M059J (cell line): Measurements from ENCODE around the gene SEPTIN10. TPM values are rescaled to one million over a fixed set of nuclear protein-coding genes. Genes with fewer than 3 reads are reported as not detected.

ENCODE experiments used
- DNase-seq: peaks from one replicate; pipeline ENCODE4 v3.0.0-alpha.2; 2012; ENCODE audit warnings: low read depth
- total RNA-seq: library from RNA; depleted of rRNA; stranded (reverse); fragments of >200 nt; shearing (Covaris generic); gene quantifications from 2 replicates; pipeline ENCODE4 v1.2.3, GENCODE V29; 2014

Gene SEPTIN10
- total RNA-seq, 1 experiment from 2014 or later, result 74.5 TPM

- no peak for DNase-seq
These were observed 90.6 kb downstream of the SEPTIN10 start for GRCh38 chr2:109523121-109523520.

DNA sequence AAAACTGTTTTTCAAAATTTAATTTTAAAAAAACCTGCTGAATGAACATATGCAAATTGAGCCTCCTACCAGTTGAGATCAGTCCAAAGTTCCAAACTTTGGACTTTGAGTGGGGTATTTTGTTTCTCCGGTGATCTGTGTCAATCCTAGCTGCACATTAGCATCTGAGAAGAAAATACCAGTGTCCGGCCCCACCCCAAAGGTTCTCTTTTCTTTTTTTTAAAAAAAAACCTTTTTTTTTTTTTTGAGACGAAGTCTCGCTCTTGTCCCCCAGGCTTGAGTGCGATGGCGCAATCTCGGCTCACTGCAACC, 91.7 kb downstream of the SEPTIN10 start:
- DNase-seq, result no peak

DNA sequence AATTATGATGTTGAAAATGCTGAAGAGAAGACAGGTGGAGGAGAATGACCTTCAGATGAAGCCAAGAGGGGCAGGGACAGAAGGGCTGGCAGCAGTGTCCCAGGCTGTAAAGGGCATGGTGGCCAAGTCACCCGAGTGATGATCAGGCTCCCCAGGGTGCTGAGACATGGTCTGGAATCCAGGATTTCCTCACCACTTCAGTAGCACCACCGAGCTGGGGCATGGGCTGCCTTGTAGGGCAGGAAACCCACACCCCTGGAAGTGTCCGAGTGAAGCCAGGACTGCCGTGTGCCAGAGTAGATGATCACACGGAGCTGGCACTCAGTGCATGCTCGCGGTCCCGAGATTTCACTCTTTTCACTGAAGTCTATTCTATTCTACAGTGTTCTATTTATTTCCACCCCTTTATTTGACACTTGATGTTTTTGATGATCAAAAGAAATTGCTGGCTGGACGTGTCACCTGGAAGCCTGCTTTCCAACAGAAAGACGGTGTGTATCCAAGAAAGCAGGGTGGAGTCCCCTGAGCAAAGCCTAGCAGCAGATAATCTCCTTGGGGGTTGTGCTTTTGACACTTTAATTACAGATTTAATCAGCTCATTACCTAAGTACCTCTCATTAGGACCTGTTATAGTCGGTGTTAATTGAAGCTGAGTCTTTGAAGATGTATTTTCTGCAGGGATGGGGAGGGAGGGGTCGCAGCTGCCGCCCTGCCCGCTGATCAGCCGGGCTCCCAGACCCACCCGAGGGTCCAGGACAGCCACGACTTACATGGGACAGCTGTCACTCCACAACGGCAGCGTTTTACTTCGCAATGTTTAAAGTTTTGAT, 92.3 kb downstream of the SEPTIN10 start:
- no peak for DNase-seq

DNA sequence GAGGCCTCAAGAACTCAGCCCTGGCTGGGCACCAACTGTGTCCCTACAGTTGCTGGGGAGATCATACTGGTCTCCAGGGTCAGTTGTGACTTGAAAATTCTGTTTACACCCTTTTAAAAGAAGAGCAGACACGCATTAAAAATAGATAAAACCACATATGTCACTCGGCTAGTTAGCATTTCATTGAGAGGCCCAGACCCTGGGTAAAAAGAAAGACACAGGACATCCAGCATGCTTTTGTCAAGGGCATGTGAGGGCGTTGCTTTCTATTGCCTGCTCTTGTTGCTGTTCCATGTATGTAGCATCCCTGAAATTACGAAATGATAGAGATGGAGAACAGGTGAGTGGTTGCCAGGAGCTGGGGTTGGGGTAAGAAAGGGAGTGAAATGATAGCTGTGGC, 94.3 kb downstream of the SEPTIN10 start:
- DNase-seq, result no peak

DNA sequence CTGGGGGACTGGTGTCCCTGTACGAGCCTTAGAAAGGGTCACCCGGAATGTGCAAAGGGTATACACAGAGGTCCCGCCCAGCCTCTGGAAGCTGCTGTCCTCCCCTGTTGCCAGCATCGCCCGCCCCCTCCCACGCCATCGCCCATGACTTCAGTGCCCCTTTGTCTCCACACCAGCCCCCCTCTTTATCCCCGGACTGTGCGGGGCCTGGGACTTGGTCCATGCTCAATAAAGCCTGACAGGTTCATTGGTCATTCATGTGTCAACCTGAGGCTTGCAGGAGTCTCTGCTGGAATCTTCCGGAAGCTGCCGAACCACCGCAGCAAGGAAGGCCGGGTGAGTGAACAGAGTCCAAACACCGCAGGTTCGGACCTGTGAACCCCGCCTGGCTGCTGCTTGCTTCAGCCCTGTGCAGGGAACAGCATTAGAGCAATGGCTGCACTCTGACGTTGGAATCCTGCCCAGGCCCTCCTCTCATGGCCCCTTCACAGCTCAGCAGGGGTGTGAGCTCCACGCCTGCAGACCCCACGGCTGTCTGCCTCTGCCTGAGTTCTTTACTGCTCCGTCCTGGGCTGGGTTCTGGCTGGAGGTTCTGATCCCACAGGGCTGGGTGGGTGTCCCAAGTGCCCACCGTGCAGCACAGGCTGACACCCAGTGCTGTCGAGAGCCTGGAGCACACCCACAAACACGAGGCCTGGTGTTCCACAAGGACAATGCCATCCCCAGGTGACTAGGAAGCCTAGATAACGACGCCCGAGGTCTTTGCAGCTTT, 96.5 kb downstream of the SEPTIN10 start:
- DNase-seq, result no peak

DNA sequence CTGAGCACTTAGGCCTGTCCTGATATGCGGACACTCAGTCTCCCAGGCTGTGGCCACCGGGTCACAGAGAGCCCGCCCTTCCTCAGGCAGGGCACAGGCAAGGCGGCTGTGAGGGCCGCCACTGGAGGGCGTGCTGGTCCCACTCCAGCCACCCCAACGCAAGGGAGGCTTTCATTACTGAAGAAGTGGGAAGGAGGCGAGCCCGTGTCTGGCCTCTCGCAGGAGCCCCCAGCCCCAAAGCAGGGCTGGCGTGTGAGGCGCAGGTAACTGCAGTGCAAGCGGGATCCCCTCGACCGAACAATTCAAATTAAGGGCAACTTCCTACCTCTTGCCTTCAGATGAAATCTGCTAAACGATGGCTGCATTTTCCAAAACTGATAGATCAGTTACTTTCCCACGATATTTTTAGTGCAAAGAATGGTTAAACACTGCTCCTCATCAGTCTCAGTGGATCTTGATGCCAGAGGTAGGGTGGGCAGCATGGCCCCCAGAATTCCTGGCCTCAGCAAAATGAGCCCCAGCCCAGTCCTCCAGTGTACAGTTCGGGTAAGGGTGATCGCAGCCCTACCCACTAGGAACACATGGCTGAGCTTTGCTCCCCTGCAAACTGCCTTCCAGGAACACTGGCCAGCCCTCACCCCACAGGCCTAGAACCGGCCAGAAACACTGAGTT, 97.2 kb downstream of the SEPTIN10 start:
- DNase-seq, result peak; percentile 64

DNA sequence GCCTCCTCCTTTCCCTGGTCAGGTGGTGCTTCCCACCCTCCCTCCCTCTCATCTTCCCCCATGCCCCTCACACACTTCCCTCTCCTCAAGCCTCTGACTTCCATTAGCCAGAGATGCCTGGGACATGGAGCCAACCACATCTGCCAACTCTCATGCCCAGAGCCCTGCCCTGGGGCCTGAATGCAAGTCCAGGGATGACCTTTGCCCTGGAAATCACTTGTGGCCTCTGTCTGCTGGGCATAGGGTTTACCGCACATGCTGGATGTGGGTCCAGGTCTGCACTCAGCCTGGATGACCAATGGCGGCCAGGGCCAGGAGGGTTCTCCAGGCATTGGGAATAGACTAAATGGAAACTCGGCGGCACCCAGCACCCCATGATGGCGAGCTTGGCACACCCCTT, 98.9 kb downstream of the SEPTIN10 start:
- DNase-seq, result no peak

- DNase-seq, result peak; percentile 74
These were observed 99.8 kb downstream of the SEPTIN10 start for GRCh38 chr2:109513749-109514588.

GRCh38 chr2:109513230-109513629, 100.5 kb downstream of the SEPTIN10 start:
- DNase-seq, result no peak

GRCh38 chr2:109512076-109512475, 101.7 kb downstream of the SEPTIN10 start:
- no peak for DNase-seq

- DNase-seq, result no peak
These were observed 102.6 kb downstream of the SEPTIN10 start for GRCh38 chr2:109511168-109511567.

GRCh38 chr2:109510136-109511028, 103.4 kb downstream of the SEPTIN10 start:
- peak; percentile 71 for DNase-seq

DNA sequence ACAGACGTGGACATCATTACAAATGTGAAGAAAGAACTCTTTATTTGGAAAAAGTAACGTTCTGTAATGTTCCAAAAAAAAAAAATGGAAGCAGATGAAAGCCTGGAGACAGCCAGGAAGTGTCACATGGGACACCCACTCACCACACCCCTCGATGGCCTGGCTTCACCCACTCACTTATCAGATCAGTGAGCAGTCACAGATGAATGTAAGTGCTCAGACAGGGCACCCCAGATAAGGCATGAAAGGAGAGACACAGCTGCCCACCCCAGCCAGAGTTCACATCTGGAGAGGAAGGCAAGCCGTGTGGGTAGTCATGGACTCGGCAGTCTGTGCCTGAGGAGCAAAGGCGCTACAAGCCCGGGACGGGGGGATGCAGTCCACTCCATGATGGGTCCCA, 105.2 kb downstream of the SEPTIN10 start:
- DNase-seq, result no peak

DNA sequence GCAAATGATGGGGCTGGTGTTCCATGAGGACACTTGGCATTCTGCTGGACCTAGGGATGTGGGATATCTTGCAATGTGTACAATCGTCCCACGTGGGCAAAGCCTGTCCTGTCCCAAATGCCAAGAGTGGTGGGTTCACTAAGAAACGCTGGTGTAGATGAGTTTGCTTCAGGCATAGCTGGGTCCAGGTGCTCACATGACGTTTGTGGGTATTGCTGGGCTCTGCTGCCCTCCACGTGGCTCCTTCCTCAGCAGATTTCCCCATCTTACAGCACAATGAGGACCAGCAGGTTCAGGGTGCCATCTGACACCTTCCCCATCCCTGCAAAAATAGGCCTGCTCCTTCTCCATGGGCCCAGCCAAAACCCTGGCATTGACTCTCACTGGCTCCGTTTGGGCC, 105.9 kb downstream of the SEPTIN10 start:
- DNase-seq, result no peak

DNA sequence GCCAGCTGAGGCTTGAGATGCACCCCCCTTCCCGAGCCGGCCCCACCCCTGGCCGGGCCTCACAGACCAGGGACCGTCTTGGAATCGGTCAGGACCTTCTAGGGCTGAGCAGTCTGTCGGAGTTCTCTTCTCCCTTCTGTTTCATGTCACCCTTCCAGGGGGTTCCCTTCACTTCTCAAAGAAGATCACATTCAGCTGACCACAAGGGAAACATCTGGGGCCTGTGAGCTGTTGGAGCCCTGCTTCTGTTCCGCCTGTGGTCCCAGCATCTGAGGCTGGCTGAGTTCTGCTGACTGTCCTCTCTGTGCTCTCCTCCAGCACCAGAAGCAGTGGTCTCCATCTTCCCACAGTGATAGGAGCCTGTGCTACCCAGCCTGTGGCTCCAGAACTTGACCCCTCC, 106.5 kb downstream of the SEPTIN10 start:
- no peak for DNase-seq

GRCh38 chr2:109503191-109503590, 110.6 kb downstream of the SEPTIN10 start:
- no peak for DNase-seq

GRCh38 chr2:109501461-109501860, 112.3 kb downstream of the SEPTIN10 start:
- no peak for DNase-seq

DNA sequence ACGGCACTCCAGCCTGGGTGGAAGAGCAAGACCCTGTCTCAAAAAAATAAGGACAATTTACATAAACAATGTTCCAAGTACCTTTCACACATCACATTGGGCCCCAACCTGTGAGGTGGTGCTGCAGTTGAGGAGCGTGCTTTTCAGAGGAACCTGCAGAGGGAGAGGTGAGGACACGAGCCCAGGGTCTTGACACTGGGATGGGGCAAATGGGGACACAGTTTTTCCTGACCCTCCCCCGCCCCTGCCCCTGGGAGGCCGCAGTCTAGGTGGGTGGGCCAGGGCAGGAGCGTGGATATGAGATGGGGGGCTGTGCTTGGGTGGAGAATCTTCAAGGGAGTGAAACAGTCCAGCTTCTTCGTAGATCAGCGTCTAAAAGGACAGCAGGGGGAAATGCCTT, 112.9 kb downstream of the SEPTIN10 start:
- no peak for DNase-seq

DNA sequence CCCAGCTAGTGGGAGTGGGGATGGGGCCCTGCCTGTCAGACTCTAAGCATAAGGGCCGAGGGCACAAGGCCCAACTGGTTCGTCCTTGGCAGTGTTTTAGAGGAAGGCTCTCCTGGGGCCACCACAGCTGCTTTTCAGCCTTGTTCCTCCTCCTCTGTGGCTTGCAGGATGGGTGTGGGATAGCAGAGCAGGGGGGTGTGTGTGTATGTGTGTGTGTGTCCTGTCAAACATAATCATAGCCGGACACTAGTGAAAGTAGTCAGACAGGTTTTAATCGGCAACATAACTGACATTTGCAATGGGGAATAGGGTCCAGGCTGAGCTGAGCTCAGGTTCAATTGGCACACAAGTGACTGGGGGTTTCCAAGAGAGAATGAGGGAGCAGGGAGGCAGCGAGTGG, 114.2 kb downstream of the SEPTIN10 start:
- no peak for DNase-seq

GRCh38 chr2:109498906-109499305, 114.9 kb downstream of the SEPTIN10 start:
- no peak for DNase-seq
